ENCODE results near the gene PLPP1. TPM values are rescaled to one million over a fixed set of nuclear protein-coding genes. Genes with fewer than 3 reads are reported as not detected.
A peak's percentile ranks its signal among the peaks of the same experiment; 100 is the strongest.

PLPP1 gene
- total and polyA plus RNA-seq, 2 of the 13 experiments (the other 11 are each of a cell fraction or from before 2014, with no cell fraction given): 7.3 to 12.1 TPM

DNA sequence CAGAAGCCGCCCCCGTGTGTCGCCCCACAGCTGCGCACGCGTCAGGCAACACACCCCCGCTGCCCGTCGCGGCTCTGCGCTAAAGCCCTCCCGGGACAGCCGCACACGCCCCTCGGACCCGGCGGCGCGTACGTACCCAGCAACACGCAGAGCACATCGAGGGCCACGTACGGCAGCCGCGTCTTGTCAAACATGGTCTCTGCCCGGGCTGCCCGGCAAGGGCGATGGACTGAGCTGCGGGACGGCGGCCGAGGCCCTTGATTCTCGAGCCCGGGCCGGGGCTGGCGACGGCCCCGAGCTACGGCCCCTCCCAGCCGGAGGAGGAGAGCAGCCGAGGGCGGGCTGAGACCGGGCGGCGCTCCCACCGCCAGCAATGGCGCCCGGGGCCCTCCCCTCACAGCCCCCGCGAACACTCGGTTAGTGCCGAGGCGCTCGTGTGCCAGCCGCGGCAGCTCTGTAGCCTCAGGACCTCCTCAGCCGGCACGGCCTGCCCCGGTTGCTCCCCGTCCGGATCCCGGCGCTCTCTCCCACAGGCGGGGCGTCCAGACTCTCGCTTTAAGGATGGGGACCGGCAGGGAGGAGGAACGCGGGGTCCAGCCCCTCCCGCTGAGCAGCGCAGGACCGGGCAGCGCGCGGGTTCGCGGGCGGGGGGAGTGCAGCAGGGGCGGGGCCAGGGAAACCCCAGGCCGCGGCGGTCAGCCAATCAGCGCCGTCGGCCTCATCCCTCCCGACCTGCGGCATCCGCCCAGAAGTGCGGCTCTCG lies at the start of gene PLPP1 (continued):
- peak in 1 of 2 experiments; percentile 31; a peak in 1 of 4 replicates for TF ChIP-seq KLF16 (CRISPR knock-in tag; IDR thresholded peaks at IDR 0.05)
- TF ChIP-seq ZNF337 (CRISPR knock-in tag; IDR thresholded peaks at IDR 0.05; ENCODE audit: borderline replicate concordance, low read depth): no peak
- peak; percentile 88 for TF ChIP-seq GTF3A (CRISPR knock-in tag; conservative IDR thresholded peaks at IDR 0.05)
- TF ChIP-seq, protein P1, sequence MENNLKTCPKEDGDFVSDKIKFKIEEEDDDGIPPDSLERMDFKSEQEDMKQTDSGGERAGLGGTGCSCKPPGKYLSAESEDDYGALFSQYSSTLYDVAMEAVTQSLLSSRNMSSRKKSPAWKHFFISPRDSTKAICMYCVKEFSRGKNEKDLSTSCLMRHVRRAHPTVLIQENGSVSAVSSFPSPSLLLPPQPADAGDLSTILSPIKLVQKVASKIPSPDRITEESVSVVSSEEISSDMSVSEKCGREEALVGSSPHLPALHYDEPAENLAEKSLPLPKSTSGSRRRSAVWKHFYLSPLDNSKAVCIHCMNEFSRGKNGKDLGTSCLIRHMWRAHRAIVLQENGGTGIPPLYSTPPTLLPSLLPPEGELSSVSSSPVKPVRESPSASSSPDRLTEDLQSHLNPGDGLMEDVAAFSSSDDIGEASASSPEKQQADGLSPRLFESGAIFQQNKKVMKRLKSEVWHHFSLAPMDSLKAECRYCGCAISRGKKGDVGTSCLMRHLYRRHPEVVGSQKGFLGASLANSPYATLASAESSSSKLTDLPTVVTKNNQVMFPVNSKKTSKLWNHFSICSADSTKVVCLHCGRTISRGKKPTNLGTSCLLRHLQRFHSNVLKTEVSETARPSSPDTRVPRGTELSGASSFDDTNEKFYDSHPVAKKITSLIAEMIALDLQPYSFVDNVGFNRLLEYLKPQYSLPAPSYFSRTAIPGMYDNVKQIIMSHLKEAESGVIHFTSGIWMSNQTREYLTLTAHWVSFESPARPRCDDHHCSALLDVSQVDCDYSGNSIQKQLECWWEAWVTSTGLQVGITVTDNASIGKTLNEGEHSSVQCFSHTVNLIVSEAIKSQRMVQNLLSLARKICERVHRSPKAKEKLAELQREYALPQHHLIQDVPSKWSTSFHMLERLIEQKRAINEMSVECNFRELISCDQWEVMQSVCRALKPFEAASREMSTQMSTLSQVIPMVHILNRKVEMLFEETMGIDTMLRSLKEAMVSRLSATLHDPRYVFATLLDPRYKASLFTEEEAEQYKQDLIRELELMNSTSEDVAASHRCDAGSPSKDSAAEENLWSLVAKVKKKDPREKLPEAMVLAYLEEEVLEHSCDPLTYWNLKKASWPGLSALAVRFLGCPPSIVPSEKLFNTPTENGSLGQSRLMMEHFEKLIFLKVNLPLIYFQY (CRISPR knock-in tag; IDR thresholded peaks at IDR 0.05; ENCODE audit: borderline replicate concordance): no peak
- TF ChIP-seq MYNN (CRISPR knock-in tag; IDR thresholded peaks at IDR 0.05; ENCODE audit: low read depth): no peak
- no peak for TF ChIP-seq PCBP1 (IDR thresholded peaks at IDR 0.05; ENCODE audit: borderline replicate concordance, low read depth, low read length)
- TF ChIP-seq SOX13 (IDR thresholded peaks at IDR 0.05): no peak
- TF ChIP-seq SOX13 (CRISPR knock-in tag; conservative IDR thresholded peaks at IDR 0.05 in 1 of 2, IDR thresholded peaks at IDR 0.05 in 1 of 2): peak in 1 of 2 experiments; percentile 16; a peak in 1 of 4 replicates
- no peak for TF ChIP-seq ZNF788 (CRISPR knock-in tag; IDR thresholded peaks at IDR 0.05; ENCODE audit: borderline replicate concordance)
- peak; percentile 18; the same call in 1 of the 2 replicates for TF ChIP-seq ZSCAN30 (CRISPR knock-in tag; IDR thresholded peaks at IDR 0.05)
- no peak for TF ChIP-seq KLF13 (CRISPR knock-in tag; IDR thresholded peaks at IDR 0.05)
- TF ChIP-seq, protein P2, sequence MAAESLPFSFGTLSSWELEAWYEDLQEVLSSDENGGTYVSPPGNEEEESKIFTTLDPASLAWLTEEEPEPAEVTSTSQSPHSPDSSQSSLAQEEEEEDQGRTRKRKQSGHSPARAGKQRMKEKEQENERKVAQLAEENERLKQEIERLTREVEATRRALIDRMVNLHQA (CRISPR knock-in tag; IDR thresholded peaks at IDR 0.05): no peak
- TF ChIP-seq, protein P3, sequence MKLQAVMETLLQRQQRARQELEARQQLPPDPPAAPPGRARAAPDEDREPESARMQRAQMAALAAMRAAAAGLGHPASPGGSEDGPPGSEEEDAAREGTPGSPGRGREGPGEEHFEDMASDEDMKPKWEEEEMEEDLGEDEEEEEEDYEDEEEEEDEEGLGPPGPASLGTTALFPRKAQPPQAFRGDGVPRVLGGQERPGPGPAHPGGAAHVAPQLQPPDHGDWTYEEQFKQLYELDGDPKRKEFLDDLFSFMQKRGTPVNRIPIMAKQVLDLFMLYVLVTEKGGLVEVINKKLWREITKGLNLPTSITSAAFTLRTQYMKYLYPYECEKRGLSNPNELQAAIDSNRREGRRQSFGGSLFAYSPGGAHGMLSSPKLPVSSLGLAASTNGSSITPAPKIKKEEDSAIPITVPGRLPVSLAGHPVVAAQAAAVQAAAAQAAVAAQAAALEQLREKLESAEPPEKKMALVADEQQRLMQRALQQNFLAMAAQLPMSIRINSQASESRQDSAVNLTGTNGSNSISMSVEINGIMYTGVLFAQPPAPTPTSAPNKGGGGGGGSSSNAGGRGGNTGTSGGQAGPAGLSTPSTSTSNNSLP (IDR thresholded peaks at IDR 0.05; ENCODE audit: low read depth, low read length): no peak
- TF ChIP-seq MED8 (CRISPR knock-in tag; IDR thresholded peaks at IDR 0.05; ENCODE audit: insufficient replicate concordance): peak; percentile 66
- no peak for TF ChIP-seq CENPBD1 (CRISPR knock-in tag; IDR thresholded peaks at IDR 0.05; ENCODE audit: borderline replicate concordance, low read depth)
- no peak for TF ChIP-seq ZNF720 (CRISPR knock-in tag; IDR thresholded peaks at IDR 0.05)
- 0 out of 2 replicates have a peak, but pooled peaks have one; percentile 47 for TF ChIP-seq RXRB (CRISPR knock-in tag; IDR thresholded peaks at IDR 0.05; ENCODE audit: borderline replicate concordance)
- peak; percentile 56 for TF ChIP-seq POLR2AphosphoS5 (IDR thresholded peaks at IDR 0.05; ENCODE audit: low read depth, low read length)
- TF ChIP-seq CBX1 (IDR thresholded peaks at IDR 0.05; ENCODE audit: low read depth): peak; percentile 79
- TF ChIP-seq POGK (CRISPR knock-in tag; conservative IDR thresholded peaks at IDR 0.05): peak; percentile 89
- no peak for TF ChIP-seq XRCC5 (optimal IDR thresholded peaks at IDR 0.05; ENCODE audit: low read length)

Measured in HepG2 (cell line).